ENCODE data around the gene TLL2.
"Not testable (repeated sequence)": the region's sequence is repeated elsewhere in the genome, so short reads cannot be mapped to it uniquely, and the experiment has no call there.

GRCh38 chr10:96545558-96545957, 31.8 kb upstream of the TLL2 start:
- not testable (repeated sequence) for TF ChIP-seq CTCF, POLR2A (IDR thresholded peaks at IDR 0.05)

Data from esophagus squamous epithelium (tissue), 4 donors.